ENCODE results near the gene C8G. TPM values are rescaled to one million over a fixed set of nuclear protein-coding genes. Genes with fewer than 3 reads are reported as not detected.

C8G gene
- total RNA-seq, 1 donor from 2014 or later, result 2.8 TPM

DNA sequence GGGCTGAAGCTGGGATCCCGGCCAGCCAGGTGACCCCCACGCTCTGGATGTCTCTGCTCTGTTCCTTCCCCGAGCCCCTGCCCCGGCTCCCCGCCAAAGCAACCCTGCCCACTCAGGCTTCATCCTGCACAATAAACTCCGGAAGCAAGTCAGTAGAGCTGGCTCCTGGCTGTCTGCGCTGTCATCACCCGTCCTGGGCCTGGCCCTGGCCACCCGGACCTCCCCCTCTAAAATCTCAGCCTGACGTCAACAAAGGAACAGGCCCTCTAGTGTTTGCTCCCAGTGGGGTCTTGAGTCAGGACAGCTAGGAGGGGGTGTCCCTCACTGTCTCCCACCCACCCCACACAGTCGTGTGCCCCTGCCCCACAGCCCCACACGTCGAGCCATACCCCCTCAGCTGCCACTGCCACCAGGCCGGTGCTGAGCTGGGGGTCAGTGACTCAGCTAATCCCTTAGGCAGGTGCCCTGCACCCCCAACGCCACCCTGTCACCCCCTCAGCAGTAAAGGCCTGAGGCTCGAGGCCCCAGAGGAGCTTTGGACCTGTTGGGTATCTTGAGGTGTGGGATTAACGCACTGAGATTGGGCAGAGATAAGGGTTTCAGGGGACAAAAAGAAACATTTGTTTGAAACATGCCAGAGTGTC is 36.7 kb downstream of the C8G start:
- Mint-ChIP-seq H3K27me3 (peaks cover 17% of the 10 kb centered on the region), H3K9me3 (ENCODE audit: low read depth) (no peaks in the 10 kb centered on the region)

DNA sequence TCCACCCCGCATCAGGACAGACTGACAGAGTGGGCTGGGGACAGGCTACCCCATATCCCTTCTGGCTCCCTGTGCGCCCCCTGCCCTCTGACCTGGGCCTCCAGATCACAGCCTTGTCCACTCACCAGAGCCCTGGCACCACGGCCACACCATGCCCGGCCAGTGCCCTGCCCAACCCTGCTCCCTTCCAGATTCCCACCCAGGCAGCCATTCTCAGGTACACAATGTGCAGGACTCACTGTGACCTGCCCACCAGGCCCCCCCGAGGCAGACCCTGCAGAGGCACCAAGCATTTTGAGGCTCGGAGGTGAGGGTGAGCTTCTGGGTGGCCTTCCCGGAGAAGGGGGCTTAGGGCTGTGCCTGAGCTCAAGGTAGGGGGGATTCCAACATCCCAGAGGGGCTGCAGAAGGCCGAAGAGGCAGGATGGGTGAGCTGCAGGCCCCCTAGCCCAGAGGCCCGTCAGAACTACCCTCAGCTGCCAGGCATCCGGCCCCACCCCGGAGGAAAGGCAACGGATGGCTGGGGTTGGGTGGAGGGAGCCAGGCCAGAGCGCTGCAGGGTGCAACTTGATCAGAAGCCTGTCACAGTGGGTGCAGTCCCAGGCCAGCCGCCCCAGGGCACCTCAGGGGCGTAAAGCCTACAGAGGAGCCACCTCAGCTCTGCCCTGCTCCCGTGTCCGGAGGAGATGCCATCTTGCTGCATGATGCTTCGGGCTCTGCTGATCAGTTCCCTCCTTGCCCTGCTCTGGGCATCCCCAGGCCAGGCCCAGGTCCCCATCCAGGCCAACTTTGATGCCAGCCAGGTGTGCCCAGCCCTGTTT is 37.4 kb downstream of the C8G start, which contains the start of gene LCNL1:
Gene LCNL1 (plus strand): TSS at position 762 of the 820 bp plus-strand sequence. CDS start 594 bp downstream, outside the sequence.
- no peaks in the 10 kb centered on the region for H3K4me1 Mint-ChIP-seq (ENCODE audit: low read depth)
- H3K27ac Mint-ChIP-seq, result no peak within 1 kb of the TSS
- DNase-seq (ENCODE audit: low spot score, unreplicated experiment), result no peak
- H3K9me3 Mint-ChIP-seq (ENCODE audit: low read depth), result no peaks in the 10 kb centered on the region
- no peak within 1 kb of the TSS for H3K4me3 Mint-ChIP-seq (ENCODE audit: low read depth)
- TF ChIP-seq CTCF (IDR thresholded peaks at IDR 0.05; ENCODE audit: unreplicated experiment), result no peak
- peaks cover 12% of the 10 kb centered on the region for H3K27me3 Mint-ChIP-seq
- no peaks in the 10 kb centered on the region for H3K36me3 Mint-ChIP-seq (ENCODE audit: insufficient read depth)

More for the DNA sequence above, 36.7 kb downstream of the C8G start:
- Mint-ChIP-seq H3K4me3 (ENCODE audit: low read depth) (no peak overlapping the region), H3K36me3 (ENCODE audit: insufficient read depth) (no peaks in the 10 kb centered on the region), H3K27ac (no peak overlapping the region), H3K4me1 (ENCODE audit: low read depth) (no peaks in the 10 kb centered on the region)
- no peak for DNase-seq (ENCODE audit: low spot score, unreplicated experiment)
- TF ChIP-seq CTCF (IDR thresholded peaks at IDR 0.05; ENCODE audit: unreplicated experiment), result no peak

GRCh38 chr9:136983167-136983566 is 38.1 kb downstream of the C8G start:
- no peak overlapping the region for H3K4me3 Mint-ChIP-seq (ENCODE audit: low read depth)
- TF ChIP-seq CTCF (IDR thresholded peaks at IDR 0.05; ENCODE audit: unreplicated experiment), result no peak
- H3K4me1 Mint-ChIP-seq (ENCODE audit: low read depth), result no peaks in the 10 kb centered on the region
- H3K27me3 Mint-ChIP-seq, result peaks cover 13% of the 10 kb centered on the region
- no peaks in the 10 kb centered on the region for H3K9me3 Mint-ChIP-seq (ENCODE audit: low read depth)
- DNase-seq (ENCODE audit: low spot score, unreplicated experiment), result no peak
- H3K27ac Mint-ChIP-seq, result no peak overlapping the region
- no peaks in the 10 kb centered on the region for H3K36me3 Mint-ChIP-seq (ENCODE audit: insufficient read depth)

- TF ChIP-seq CTCF (IDR thresholded peaks at IDR 0.05; ENCODE audit: unreplicated experiment), result no peak
- no peaks in the 10 kb centered on the region for H3K36me3 Mint-ChIP-seq (ENCODE audit: insufficient read depth)
- no peaks in the 10 kb centered on the region for H3K4me1 Mint-ChIP-seq (ENCODE audit: low read depth)
- peaks cover 13% of the 10 kb centered on the region for H3K27me3 Mint-ChIP-seq
- H3K27ac Mint-ChIP-seq, result no peak overlapping the region
- no peak overlapping the region for H3K4me3 Mint-ChIP-seq (ENCODE audit: low read depth)
- DNase-seq (ENCODE audit: low spot score, unreplicated experiment), result no peak
- no peaks in the 10 kb centered on the region for H3K9me3 Mint-ChIP-seq (ENCODE audit: low read depth)
Observed at GRCh38 chr9:136983656-136984314, 38.7 kb downstream of the C8G start.

DNA sequence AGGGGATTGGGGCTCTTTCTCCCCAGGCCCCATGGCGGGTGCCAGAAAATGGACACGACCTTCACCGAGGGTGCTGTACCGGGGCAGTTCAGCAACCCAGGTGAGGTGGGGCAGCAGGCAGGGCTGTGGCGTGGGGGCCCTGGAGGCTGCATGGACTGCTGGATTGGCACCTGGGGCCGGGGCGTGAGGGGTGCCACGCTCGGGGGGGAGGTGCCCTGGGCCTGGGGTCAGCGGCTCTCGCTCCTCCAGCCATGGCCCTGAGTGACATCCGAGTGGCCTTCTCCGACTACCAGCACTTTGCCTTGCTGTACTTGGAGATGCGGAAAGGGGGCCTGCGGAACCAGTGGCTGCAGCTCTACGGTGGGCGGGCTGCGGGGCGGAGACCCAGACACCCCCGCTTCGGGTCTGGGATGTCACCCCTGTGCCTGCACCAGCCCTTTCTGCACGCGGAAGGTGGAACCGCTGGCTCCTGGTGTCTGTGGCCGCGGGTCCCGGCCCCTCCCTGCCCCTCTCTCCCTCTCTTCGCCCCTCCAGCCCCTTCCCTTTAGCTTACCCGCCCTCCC is 39.5 kb downstream of the C8G start:
- Mint-ChIP-seq H3K4me1 (ENCODE audit: low read depth) (peaks cover 6% of the 10 kb centered on the region), H3K27me3 (peaks cover 13% of the 10 kb centered on the region), H3K9me3 (ENCODE audit: low read depth) (no peaks in the 10 kb centered on the region), H3K36me3 (ENCODE audit: insufficient read depth) (no peaks in the 10 kb centered on the region), H3K27ac (no peak overlapping the region), H3K4me3 (ENCODE audit: low read depth) (no peak overlapping the region)
- TF ChIP-seq CTCF (IDR thresholded peaks at IDR 0.05; ENCODE audit: unreplicated experiment), result no peak
- no peak for DNase-seq (ENCODE audit: low spot score, unreplicated experiment)

Measured in progenitor cell of endocrine pancreas (in vitro differentiated cells).